GM21737 (cell line): ENCODE results near the gene NUP85.
"Not testable (repeated sequence)": the region's sequence is repeated elsewhere in the genome, so short reads cannot be mapped to it uniquely, and the experiment has no call there.

Experiments used
- ATAC-seq: cut with Tn5 transposase; IDR thresholded peaks from one replicate; pipeline ENCODE4 v1.9.1; 2021; ENCODE audit warnings: mild to moderate bottlenecking, moderate library complexity; ENCODE audit not compliant: unreplicated experiment

The NUP85 gene

DNA sequence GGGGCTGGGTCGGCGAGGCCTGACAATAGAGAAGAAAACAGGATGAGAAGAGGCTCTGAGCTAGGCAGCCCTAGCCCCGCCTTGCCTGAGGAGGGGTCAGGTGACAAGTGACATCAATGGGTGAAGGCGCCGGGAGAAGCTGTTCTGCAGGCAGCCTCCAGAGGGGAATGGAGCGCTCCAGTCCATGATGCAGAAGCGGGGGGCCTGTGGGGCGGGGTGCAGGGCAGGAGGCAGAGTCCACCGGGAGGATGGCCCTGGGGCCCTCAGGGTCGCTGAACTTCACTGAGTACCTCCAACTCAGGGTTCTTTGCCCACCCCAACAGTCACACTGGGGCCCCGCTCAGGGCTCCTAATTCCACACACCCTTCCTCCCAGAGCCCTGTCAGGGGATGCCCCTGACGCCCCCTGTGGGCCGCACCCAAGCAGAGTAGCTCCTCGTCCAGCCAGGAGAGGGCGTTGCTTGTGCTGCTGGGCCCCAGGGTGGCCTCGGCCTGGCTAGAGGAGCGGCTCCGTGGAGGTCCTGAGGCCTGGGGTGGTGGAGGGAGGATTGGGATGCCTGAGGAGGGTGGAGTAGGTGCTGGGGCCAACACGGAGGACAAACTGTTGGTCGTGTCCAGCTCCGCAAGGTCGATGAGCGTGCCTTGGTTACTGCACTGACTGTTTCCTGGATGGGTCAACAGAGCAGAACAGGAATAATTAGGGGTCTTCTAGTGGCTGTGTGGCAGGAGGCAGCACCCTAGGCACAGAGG is 35.1 kb downstream of the NUP85 start:
- no peak for ATAC-seq

DNA sequence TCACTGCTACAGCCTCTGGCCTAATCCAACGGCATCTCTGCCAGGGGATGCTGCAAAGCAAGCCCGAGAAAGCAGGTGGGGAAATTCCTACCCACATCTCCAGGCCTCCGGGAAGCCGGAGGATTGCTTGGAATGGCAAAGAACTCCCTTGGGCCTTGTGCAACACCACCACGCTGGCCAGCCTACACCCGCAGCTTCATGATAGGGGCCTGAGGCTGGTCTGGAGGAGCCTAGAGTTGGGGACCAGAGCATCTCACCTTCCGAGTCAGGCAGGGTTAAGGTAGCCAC is 35.6 kb downstream of the NUP85 start:
- ATAC-seq = no peak

DNA sequence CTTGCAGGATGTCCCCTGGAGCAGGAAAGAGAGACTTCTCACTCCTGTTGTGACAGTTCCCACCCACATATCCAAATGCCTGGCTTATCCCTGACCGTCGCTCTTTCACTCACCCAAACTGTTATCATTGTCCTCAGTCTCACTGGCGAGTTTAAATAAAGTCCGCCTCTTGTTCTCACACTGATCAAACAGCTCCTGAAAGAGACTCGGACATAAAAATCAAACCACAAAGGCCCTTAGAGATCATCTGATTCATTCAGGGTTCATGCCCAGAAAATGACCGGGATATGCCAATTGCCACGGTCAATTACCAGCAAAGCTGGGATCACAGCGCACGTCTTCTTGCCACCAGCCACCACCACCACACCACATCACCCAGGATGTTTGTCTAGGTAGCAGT is 36.0 kb downstream of the NUP85 start:
- ATAC-seq = no peak

DNA sequence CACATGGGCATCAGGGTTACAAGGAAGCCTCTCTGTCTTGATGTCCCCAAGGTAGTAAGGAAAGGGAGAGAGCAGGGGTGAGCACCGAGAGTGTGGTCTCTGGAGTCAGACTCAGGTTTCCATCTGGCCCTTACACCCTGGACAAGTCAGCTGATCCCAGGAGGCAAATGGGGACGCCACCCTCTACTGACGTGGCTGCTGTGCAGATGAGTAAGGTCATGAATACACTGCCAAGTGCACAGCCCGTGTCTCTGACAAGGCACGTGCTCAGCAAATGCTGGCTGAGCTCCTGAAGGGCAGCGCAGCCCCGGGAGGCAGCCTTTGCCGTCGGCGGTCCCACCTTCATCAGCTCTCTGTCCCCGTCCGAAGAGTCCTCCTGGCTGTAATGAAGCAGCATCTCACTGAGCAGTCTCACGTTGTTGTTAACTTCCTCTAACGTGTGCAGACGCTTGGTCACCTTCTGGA is 36.5 kb downstream of the NUP85 start:
- no peak for ATAC-seq

DNA sequence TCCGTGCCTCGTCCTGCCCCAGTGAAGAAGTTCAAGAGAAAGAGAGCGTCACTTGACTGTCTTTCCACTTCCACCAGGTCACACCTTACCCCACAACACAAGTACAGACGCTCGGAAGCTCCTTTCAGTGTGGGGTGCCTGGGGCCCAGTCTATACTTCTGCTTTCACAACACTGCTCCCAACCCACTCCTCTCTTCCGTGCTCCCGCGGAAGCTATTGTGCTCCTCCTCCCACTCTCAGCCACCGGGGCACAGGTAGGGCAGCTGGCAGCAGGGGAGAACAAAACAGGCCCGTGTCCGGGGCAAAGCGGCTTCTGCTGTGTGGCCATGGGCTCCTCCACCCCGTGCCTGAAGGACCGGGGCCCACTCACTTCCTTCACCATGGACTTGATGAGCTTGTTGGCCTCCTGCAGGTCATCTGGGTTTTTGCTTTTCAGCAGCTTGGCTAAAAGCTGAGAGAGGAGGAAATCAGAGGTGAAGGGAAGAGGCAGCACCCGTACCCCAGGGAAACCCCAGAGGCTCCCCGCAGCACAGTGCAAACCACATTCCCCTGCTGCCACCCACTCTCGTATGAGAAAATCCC is 37.1 kb downstream of the NUP85 start:
- ATAC-seq = no peak

DNA sequence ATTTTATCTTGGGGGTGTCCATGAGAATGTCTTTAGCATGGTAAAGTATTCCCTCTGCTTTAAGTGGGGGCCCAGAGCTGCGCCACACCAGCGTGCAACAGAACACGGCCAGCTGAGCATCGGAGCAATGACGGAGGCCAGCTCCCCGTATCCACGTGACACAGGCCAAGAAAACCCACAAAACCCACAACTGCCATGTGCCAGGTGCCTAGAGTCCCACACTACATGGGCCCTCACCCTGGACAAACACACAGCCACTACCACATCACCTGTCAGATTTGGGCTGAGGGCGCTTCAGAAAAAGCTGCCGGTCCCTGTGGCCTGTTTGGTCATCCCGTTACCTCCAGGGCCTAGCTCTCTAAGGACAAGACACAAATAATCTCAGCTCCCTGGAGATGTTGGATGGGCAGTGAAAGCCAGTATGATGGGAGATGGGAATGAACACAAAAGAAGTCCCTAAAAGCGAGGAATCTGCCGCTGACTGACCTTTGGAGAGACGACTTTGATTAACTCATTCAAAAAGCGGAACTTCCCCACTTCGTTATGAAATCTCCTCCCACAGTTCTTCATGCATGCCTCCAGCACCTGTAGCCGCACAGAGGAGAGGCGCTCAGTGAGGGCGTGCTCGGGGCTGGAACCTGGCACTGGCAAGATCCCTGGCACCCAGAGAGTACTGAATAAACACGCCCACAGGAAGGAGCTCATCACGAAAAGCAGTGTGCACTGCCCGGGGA is 38.8 kb downstream of the NUP85 start:
- ATAC-seq = no peak

- no peak for ATAC-seq
Observed at GRCh38 chr17:75245011-75245410, 39.5 kb downstream of the NUP85 start.

DNA sequence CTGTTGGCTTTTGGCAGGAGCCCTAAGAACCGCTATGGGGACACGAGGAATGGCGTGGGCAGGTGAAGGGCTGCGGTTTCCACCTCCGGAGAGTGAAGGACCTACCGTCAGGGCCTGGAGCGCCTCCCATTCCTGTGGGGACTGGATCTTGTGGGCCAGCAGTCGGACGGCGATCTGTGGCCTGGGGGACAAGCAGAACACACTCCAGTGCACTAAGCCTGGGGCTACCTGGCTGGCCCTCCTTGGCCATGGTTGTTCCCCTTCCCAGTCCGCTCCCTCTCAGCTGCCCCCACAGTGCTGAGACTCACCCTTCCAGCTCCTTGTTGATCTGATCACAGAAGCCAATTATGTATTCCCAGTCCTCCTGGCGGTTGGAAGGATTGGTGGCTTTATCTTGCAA is 40.9 kb downstream of the NUP85 start:
- no peak for ATAC-seq

DNA sequence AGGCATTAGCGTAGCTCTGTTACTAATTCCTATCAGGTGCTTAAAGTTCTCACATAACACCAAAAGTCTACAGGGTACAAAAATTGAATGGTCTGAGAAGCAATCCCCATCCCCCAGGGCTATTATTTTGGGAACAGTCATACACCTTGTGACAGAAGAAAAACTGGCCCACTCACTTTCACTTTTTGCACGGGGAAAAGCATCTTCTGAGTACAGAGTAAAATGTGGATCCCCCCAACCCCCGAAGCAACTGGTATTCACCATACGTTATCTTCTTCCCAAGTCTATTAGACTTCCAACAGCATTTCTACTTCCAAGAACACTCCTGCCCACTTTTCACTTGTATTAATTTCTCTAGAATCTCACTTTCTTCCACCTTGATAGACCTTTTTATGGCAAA is 44.1 kb downstream of the NUP85 start:
- no peak for ATAC-seq

DNA sequence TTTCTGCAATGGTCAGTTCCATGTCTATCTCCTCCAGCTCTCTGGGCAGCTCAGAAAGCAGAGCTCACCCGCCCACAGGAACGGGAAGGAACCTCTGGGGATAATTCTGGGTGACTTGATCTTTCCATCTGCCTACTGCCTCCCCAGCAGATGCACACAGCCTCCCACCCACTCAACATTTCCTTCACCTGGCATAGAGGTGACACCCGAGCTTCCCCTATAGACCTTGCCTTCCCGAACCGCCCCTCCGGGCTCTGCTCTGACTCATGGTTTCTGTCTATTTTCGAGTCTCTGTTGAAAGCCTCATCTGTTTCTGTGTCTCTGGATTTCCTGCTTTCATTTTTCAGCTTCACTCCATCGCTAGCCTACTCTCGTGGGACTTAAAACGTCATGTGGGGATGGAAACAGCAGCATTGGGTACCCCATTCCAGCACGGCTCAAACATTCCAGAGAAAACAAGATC is 44.6 kb downstream of the NUP85 start:
- ATAC-seq = peak; percentile 77

DNA sequence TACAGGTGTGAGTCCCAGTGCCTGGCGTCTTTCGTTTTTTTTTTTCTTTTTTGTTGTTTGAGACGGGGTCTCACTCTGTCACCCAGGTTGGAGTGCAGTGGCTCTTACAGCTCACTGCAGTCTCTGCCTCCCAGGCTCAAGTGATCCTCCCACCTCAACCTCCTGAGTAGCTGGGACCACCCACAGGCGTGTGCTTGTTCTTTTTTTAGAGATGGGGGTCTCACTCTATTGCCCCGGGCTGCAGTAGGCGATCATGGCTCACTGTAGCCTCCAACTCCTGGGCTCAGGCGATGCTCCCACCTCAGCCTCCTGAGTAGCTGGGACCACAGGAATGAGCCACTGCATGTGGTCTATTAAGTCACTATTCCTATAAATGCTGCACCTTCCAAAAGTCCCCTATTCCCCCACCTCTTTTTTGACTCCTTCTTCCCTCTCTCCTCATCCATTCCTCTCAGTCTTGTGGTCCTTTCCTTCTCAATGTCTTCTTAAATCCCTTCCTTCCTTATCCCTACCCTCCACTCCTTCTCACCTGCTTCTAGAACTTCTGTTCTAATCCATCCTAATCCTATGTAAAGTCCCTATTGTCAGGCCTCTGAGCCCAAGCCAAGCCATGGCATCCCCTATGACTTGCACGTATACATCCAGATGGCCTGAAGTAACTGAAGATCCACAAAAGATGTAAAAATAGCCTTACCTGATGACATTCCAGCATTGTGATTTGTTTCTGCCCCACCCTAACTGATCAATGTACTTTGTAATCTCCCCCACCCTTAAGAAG is 46.7 kb downstream of the NUP85 start:
- ATAC-seq = no peak

DNA sequence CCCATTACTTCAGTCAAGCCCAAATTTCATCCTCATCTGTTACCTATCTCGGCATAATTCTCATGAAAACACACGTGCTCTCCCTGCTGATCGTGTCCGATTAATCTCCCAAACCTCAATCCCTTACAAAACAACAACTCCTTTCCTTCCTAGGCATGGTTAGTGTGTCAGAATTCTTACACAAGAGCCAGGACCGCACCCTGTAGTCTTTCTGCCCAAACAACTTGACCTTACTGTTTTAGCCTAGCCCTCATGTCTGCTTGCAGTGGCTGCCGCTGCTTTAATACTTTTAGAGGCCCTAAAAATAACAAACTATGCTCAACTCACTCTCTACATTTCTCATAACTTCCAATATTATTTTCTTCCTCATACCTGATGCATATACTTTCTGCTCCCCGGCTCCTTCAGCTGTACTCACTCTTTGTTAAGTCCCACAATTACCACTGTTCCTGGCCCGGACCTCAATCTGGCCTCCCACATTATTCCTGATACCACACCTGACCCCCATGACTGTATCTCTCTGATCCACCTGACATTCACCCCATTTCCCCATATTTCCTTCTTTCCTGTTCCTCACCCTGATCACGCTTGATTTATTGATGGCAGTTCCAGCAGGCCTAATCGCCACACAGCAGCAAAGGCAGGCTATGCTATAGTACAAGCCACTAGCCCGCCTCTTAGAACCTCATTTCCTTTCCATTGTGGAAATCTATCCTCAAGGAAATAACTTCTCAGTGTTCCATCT is 50.6 kb downstream of the NUP85 start:
- not testable (repeated sequence) for ATAC-seq

DNA sequence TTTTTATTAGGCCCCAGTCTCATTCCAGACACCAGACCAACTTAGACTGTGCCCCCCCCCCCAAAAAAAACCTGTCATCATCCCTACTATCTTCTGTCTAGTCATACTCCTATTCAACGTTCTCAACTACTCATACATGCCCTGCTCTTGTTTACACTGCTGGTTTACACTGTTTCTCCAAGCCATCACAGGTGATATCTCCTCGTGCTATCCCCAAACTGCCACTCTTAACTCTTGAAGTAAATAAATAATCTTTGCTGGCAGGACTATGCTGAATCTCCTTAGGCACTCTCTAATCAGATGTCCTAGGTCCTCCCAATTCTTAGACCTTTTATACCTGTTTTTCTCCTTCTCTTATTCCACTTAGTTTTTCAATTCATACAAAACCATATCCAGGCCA is 51.7 kb downstream of the NUP85 start:
- ATAC-seq = not testable (repeated sequence)

DNA sequence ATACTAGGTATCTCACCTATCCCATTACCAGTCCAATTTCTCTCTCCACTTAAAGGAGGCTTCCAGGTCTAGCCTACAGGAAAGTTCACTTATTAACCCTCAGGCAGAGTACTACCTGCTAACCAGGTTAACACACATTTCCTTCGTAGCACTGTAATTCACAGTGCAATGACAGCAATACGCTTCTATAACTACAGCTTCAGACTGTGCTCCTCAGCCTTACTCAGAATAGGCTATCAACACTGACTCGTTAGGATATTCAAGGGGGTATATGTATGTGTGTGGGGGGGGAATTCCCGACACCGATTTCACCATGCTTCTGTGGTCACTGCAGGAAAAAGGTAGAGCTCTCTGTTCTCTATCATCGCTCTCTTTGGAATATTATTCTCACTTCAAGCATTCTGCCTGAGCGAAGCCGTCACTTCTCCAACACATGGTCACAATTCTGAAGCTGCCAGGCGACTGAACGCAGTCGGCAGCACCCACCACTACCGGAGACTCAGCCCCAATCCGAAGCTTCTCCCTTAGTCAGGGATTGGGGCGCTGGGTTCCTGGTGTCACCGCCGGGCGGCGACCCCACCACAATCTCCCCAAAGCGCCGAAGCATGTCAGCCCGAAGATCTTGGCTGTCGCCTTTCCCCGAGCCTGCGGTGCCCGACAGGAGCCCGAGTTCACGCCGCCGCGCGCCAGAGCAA is 55.3 kb downstream of the NUP85 start:
- peak; percentile 20 for ATAC-seq

DNA sequence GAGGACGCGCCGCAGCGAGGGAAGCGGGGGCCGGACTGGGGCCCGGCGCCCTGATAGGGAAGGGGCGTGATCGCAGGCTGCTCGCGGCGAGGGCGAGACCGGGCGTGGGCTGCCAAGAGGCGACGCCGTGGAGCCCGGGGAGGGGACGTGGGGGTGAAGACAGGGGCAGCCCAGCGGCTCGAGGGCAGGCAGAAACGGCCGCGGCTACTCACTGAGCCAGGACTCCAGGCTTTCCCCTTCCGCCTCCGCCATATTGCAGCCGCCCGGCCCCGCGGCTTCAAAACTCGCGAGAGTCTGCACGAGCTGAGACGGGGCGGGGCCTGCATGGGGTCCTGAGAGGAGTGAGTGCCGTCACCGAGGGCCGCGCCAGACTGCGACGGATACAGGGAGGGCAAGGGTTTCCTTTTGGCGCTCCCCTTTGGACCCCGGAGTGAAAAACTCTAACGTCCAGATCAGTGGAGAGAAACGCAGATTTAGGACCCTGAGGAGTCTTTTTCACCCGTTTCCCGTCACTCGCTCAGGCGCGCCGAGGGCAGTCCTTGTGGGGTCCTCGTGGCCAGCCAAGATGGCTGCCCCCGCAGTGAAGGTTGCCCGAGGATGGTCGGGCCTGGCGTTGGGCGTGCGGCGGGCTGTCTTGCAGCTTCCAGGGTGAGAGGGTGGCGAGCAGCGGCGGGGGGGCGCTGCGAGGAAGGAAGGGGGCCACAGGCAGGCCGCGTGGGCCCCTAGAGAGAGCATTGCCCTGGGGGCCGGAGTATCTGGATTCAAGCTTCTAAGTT is 56.0 kb downstream of the NUP85 start, which contains the start of the genes GGA3 and MRPS7:
GGA3 (minus strand) TSS at position 271 of the 776 bp plus-strand sequence; CDS start at position 252, 19 bp downstream.
MRPS7 (plus strand) TSS at position 544 of the 776 bp plus-strand sequence; CDS start at position 566, 22 bp downstream.
- peak; percentile 75 for ATAC-seq

DNA sequence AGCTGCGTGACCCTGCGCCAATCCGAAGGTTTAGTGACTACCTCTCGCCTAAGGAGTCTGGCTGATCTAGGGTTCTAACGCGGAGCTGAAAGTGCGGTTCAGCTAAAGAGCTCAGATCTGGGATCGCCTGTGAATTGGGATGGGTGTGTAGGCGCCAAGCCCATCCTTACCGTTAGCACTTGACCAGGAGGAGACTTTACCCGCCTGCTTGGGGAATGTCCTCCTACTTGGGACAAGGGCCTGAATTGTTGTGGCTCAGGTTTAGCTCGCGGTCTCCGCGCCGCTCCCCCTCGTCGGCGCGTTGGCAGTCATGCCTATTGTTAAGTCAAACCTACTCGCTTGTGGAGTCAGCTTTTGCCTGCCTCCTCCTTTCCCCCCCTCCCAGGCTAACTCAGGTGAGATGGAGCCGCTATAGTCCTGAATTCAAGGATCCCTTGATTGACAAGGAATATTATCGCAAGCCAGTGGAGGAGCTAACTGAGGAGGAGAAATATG is 56.7 kb downstream of the NUP85 start:
- ATAC-seq = peak; percentile 4

GRCh38 chr17:75263055-75263454 is 57.6 kb downstream of the NUP85 start:
- ATAC-seq = no peak

DNA sequence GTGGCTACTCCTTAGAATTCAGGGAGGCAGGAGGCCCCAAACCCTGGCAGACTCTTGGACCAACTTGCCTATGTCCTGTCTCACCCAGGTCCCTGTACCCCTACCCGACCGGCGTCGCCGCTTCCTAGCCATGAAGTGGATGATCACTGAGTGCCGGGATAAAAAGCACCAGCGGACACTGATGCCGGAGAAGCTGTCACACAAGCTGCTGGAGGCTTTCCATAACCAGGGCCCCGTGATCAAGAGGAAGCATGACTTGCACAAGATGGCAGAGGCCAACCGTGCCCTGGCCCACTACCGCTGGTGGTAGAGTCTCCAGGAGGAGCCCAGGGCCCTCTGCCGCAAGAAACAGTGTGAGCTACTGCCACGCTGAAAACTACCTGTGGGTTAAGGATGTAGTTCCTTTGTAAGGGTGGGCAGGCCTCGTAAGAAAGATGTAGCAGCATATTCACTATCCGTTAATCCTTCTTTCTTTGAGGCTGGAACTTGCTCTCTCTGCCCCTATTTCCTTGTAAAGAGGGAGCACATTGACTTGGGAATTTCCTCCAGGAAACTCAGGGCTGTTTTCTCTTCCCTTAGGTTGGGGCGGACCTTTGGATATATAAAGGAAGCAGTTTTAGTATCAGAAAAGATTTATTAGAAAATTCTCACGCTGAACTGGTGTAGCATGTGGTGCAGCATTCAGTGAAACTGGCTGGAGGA is 60.3 kb downstream of the NUP85 start:
- ATAC-seq = no peak
